Astrocyte of the cerebellum (primary cell): Measurements from ENCODE around the gene ALDH3B1.

ENCODE experiments used
- DNase-seq: peaks from one replicate; pipeline ENCODE4 v3.0.0-alpha.2; 2011; ENCODE audit warnings: low read depth
- H3K4me3 ChIP-seq: 2 replicates; pipeline ENCODE4 v1.5.1; 2011; ENCODE audit warnings: mild to moderate bottlenecking, low read depth, low read length, moderate library complexity
- CTCF ChIP-seq: IDR thresholded peaks from 2 replicates; pipeline ENCODE4 v1.5.1; 2012; ENCODE audit warnings: low read length, low read depth, moderate library complexity, mild to moderate bottlenecking; ENCODE audit errors: missing control alignments
- in situ Hi-C: cut with HindIII; loops from 2 replicates; pipeline ENCODE4 v1.10.0; 2017; ENCODE audit warnings: low sequenced_read_pairs

ALDH3B1 gene

GRCh38 chr11:68064926-68065325 lies 54.8 kb downstream of the ALDH3B1 start:
- no peak overlapping the region for H3K4me3 ChIP-seq
- no peak for DNase-seq
- TF ChIP-seq CTCF, result no peak
- in situ Hi-C loops, result no loop called here

GRCh38 chr11:68065841-68066240 lies 55.7 kb downstream of the ALDH3B1 start:
- no peak for TF ChIP-seq CTCF
- no peak for DNase-seq
- H3K4me3 ChIP-seq, result no peak overlapping the region
- in situ Hi-C loops, result no loop called here

GRCh38 chr11:68066742-68067141 lies 56.6 kb downstream of the ALDH3B1 start:
- in situ Hi-C loops, result no loop called here
- H3K4me3 ChIP-seq, result no peak overlapping the region
- DNase-seq, result peak; percentile 57
- no peak for TF ChIP-seq CTCF

- TF ChIP-seq CTCF, result no peak
- in situ Hi-C loops, result no loop called here
- no peak for DNase-seq
- H3K4me3 ChIP-seq, result no peak overlapping the region
Observed at GRCh38 chr11:68067991-68068390, 57.9 kb downstream of the ALDH3B1 start.

GRCh38 chr11:68071281-68072048 lies 61.3 kb downstream of the ALDH3B1 start:
- in situ Hi-C loops, result no loop called here
- TF ChIP-seq CTCF, result no peak

GRCh38 chr11:68074584-68075352 lies 64.6 kb downstream of the ALDH3B1 start:
- TF ChIP-seq CTCF, result no peak
- in situ Hi-C loops, result no loop called here
- H3K4me3 ChIP-seq, result no peak overlapping the region
- no peak for DNase-seq

More at GRCh38 chr11:68071281-68072048, 61.3 kb downstream of the ALDH3B1 start:
- no peak for DNase-seq
- no peak overlapping the region for H3K4me3 ChIP-seq
